GM12872 (cell line): Measurements from ENCODE around the gene MYBPC3.

Source experiments
- TF ChIP-seq, protein P1 (sequence below): IDR thresholded peaks from 3 replicates; pipeline ENCODE4 v1.5.1; 2011; ENCODE audit warnings: low read depth, mild to moderate bottlenecking, low read length, moderate library complexity; ENCODE audit not compliant: insufficient read depth

MYBPC3 gene

DNA sequence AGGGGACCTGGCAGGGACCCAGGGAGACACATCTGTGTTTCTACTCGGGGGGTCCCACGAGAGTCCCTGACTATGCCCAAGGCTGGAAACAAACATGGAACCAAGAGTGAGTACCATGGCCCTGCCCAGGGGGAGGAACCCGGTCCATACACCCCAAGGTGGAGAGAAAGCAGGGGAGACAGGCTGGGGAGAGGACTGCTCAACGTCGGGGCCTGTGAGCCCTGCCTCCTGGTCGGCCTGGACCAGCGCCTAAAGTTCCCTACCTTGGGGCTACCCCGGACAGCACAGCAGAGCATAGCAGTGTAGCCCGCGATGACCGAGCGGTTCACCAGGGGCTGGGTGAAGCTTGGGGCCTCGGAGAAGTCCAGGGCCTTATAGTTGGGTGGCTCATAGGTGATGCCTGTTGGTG is 20.2 kb downstream of the MYBPC3 start:
- TF ChIP-seq, protein P1, sequence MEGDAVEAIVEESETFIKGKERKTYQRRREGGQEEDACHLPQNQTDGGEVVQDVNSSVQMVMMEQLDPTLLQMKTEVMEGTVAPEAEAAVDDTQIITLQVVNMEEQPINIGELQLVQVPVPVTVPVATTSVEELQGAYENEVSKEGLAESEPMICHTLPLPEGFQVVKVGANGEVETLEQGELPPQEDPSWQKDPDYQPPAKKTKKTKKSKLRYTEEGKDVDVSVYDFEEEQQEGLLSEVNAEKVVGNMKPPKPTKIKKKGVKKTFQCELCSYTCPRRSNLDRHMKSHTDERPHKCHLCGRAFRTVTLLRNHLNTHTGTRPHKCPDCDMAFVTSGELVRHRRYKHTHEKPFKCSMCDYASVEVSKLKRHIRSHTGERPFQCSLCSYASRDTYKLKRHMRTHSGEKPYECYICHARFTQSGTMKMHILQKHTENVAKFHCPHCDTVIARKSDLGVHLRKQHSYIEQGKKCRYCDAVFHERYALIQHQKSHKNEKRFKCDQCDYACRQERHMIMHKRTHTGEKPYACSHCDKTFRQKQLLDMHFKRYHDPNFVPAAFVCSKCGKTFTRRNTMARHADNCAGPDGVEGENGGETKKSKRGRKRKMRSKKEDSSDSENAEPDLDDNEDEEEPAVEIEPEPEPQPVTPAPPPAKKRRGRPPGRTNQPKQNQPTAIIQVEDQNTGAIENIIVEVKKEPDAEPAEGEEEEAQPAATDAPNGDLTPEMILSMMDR, result no peak

DNA sequence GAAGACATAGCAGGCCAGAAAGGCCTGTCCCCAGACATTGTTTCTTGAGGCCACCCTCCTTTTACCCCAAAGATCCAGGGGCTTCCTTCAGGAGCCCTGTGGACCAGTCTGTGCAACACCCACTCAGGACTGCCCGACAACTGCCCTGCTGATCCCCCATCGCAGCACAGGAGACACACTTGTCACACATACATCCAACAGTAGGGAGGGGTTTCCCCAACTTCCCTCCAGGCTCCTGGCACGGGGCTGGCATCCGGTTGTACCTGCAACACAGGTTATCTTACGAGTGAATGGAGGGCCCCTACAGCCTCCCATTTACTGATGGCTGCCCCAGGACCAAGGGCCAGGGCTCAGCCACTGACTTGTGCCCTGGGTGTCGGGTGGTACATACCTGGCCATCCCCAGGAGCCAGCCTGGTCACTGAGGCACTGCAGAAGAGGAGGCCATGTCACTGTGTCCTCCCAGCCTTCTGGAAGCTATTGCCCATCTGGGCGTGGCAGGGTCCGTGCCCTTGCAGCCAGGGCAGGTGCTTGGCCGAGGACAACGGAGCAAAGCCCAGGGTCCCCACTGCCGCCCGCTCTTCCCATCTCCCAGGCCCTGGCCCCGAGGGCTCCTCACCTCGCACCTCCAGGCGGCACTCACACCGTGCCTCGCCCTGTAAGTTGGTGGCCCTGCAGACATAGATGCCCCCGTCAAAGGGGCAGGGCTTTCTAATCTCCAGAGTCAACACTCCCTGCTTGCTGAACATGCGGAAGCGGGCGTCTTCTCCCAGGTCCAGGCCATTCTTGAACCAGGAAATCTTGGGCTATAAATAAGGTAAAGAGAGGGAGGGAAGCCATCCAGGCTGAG is 20.8 kb downstream of the MYBPC3 start:
- TF ChIP-seq, protein P1, result no peak

DNA sequence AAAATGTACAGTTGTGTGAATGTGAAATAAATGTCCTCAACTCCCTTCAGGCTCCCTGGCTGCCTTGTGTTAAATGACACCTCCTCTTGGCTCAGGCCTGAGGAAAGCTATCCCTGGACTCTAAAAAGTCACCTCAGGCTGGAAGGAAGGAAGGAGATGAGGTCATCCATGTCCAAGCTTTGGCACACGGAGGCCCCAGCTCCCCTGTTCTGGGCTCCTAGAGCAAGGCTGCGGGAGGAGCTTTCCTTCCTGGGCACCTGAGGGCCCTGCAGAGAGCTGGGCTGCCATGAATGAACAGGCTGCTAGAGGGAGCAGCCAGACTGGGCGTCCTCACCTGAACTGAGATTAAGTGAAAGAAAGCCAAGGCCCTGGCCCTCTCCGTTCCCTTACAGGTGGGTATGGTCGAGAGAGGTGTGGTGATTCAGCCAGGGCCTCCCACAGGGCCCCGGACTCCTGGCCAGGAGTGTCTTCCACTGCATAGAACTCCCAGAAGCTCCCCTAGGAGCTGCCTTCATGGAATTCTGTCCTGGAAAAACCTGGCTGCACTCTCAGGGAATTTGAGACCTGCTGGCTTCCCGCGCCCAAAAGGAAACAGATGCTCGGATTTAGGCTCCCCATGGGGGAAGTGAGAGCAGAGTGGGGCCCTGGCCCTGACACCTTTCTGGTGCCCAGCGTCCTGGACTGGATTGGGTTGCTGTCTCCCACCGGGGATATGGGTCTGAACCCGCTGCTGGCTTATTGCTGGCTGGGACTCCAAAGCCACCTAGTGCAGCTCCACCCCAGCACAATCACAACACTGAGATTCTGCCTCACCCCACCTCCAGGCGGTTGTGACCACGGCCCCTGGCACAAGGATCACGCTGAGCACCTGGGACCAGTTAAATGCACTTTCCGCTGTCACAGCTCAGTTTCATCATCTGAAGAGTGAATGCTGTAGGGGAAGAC is 22.2 kb downstream of the MYBPC3 start:
- TF ChIP-seq, protein P1, result no peak

DNA sequence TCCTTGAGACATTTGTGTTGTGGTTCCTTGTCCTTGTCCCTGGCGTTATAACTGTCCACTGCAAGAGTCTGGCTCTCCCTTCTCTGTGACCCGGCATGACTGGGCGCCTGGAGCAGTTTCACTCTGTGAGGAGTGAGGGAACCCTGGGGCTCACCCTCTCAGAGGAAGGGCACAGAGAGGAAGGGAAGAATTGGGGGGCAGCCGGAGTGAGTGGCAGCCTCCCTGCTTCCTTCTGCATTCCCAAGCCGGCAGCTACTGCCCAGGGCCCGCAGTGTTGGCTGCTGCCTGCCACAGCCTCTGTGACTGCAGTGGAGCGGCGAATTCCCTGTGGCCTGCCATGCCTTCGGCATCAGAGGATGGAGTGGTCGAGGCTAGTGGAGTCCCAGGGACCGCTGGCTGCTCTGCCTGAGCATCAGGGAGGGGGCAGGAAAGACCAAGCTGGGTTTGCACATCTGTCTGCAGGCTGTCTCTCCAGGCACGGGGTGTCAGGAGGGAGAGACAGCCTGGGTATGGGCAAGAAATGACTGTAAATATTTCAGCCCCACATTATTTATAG is 23.0 kb downstream of the MYBPC3 start:
- TF ChIP-seq, protein P1, result no peak

DNA sequence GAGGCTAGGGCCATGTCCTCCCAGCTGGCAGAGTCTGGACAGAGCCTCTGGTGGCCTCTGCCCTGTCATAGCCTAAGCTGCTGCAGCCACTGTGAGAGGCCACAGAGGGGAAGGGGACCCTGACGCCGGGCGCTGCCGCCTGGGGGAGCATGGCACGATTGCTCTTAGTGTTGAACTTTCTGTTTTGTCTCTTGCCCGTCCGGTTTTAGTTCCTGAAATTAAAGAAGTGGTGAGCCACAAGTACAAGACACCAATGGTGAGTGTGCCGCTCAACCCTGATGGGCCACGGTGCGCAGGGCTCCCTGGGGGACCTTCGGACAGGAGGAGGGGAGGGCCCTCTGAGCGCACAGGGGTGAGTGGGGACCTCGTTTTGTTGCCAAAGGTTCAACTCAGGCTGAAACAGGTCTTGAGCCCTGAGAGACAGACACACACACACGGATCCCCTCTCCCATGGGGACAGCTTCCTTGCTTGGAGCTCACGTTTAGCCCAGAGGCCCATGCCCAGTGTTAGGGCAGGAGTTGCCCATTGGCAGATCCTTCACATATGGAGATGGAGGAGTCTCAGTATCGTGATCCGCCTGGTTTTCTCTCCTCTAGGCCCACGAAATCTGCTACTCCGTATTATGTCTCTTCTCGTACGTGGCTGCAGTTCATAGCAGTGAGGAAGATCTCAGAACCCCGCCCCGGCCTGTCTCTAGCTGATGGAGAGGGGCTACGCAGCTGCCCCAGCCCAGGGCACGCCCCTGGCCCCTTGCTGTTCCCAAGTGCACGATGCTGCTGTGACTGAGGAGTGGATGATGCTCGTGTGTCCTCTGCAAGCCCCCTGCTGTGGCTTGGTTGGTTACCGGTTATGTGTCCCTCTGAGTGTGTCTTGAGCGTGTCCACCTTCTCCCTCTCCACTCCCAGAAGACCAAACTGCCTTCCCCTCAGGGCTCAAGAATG is 23.8 kb downstream of the MYBPC3 start:
- TF ChIP-seq, protein P1, result peak; percentile 32

DNA sequence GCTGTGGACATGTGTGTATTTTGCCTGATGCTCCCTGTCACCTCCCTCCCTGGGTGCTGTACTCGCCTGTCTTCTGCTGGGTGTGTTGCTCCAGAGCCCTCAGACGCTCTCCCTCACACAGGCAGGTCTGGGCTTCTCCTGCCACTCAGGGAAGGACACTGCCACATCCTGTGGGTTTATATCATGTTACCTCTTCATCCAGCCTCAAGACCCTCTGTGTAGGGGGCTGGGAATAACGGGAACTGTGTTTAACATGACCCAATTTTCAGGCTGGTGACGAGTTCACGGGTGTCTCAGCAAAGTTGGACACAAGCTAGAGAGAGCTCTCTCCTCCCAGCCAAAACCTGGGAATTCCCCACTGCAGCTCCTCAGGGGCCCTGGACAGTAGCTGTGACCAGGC is 24.6 kb downstream of the MYBPC3 start:
- TF ChIP-seq, protein P1, result no peak
